ENCODE data around the gene STX17. TPM values are rescaled to one million over a fixed set of nuclear protein-coding genes. Genes with fewer than 3 reads are reported as not detected.

The STX17 gene
- 15.7 and 17.8 TPM in 2 replicates for total RNA-seq (2014; rRNA removed; shearing (Covaris generic))

GRCh38 chr9:99906403-99907207 is at the start of gene STX17:
Gene STX17 (plus strand): TSS chr9:99906654. CDS start chr9:99915240, 8,586 bp downstream.

Other genes with a start within 250 kb of the STX17 start
- gene NR4A3, start 84.8 kb upstream of the STX17 start, total RNA-seq (2014; rRNA removed; shearing (Covaris generic)): 0.60 and 1.9 TPM in 2 replicates
- 9.7 and 10.2 TPM in 2 replicates for gene ERP44, start 192.3 kb downstream of the STX17 start, total RNA-seq (2014; rRNA removed; shearing (Covaris generic))
- 19.8 and 21.0 TPM in 2 replicates for gene INVS, start 192.6 kb downstream of the STX17 start, total RNA-seq (2014; rRNA removed; shearing (Covaris generic))